K562 (cell line): Measurements from ENCODE around the gene WASF1. TPM values are rescaled to one million over a fixed set of nuclear protein-coding genes. Genes with fewer than 3 reads are reported as not detected.

Experiments used
- ATAC-seq: fragments of 200-7000 bp; cut with Tn5 transposase; 3 replicates; pipeline ENCODE4 v1.9.1; 2020; ENCODE audit warnings: moderate library complexity
- BruUV-seq: library from RNA; stranded (reverse); fragments of 400-500 nt; replicated peaks from 2 replicates; lab custom pipeline; 2021; lab: Mats Ljungman, UMichigan
- CTCF ChIA-PET: fragments of 300-600 bp; formaldehyde crosslinking; extraction: SDS; loops from one replicate; lab custom pipeline; 2021; ENCODE audit warnings: low intra/inter-chr PET ratio; lab: Yijun Ruan, JAX
- POLR2A ChIA-PET: fragments of 300-600, 350-650 bp; sonication (Branson Sonifier 250); formaldehyde crosslinking; extraction: SDS; loops from one replicate; lab custom pipeline; 2021; ENCODE audit warnings: antibody characterized with exemption, inconsistent platforms; lab: Yijun Ruan, JAX
- DNase-seq, 4 experiments: peaks; one replicate each; pipeline versions ENCODE4 v3.0.0 to v3.0.0-alpha.2; 2011 to 2018; ENCODE audit warnings: low spot score in 3 of 4, mixed read lengths in 3 of 4; ENCODE audit errors: extremely low read depth in 1 of 4
- FAIRE-seq: peaks from 2 replicates; lab custom pipeline; 2011; peaks lifted over from hg19 to GRCh38; lab: Jason Lieb, UNC
- H2AFZ ChIP-seq: 2 replicates; pipeline ENCODE4 v1.6.0; 2011; ENCODE audit warnings: low read depth, low read length, control low read depth, inconsistent platforms
- H3K27ac ChIP-seq: fragments of 200-600 bp; 3 replicates; pipeline ENCODE4 v1.8.0; 2011; ENCODE audit warnings: low read depth, mild to moderate bottlenecking, control low read depth, inconsistent platforms, low read length, moderate library complexity, mixed read lengths; ENCODE audit errors: extremely low read depth
- H3K27me3 ChIP-seq, 2 experiments: fragments of 300-600 bp in 1 of 2; 2 replicates in 1 of 2; 3 replicates in 1 of 2; pipeline versions ENCODE4 v1.6.0 to v1.8.0; 2011; ENCODE audit warnings: inconsistent platforms in 2 of 2, low read length in 2 of 2, mild to moderate bottlenecking in 1 of 2, mixed read lengths in 1 of 2, moderate library complexity in 1 of 2; ENCODE audit not compliant: control insufficient read depth in 2 of 2, insufficient read depth in 2 of 2
- H3K36me3 ChIP-seq: fragments of 300-600 bp; 3 replicates; pipeline ENCODE4 v1.8.0; 2011; ENCODE audit warnings: mild to moderate bottlenecking, low read length, inconsistent platforms; ENCODE audit not compliant: control insufficient read depth, insufficient read depth
- H3K4me1 ChIP-seq, 2 experiments: fragments of 200-600 bp in 1 of 2; replicated peaks in 1 of 2; 2 replicates in 1 of 2; 3 replicates in 1 of 2; pipeline versions ENCODE4 v1.5.1 to v1.8.0; 2011; ENCODE audit warnings: inconsistent platforms in 2 of 2, low read length in 2 of 2, mild to moderate bottlenecking in 1 of 2, mixed read lengths in 1 of 2, moderate library complexity in 1 of 2; ENCODE audit not compliant: control insufficient read depth in 2 of 2, insufficient read depth in 2 of 2
- H3K4me2 ChIP-seq: 2 replicates; pipeline ENCODE4 v1.6.1; 2011; ENCODE audit warnings: low read length, control low read depth, inconsistent platforms, mixed read lengths; ENCODE audit not compliant: insufficient read depth
- H3K4me3 ChIP-seq: fragments of 200-600 bp; sonication (generic), shearing (Covaris generic); 2 replicates; pipeline ENCODE4 v1.5.1; 2016; ENCODE audit warnings: control low read depth, inconsistent platforms
- H3K79me2 ChIP-seq: fragments of 200-600 bp; 3 replicates; pipeline ENCODE4 v1.8.0; 2011; ENCODE audit warnings: low read length, inconsistent platforms; ENCODE audit not compliant: control insufficient read depth, insufficient read depth
- H3K9ac ChIP-seq, 2 experiments: 2 replicates each; pipeline versions ENCODE4 v1.6.0 to v1.6.1; 2011; ENCODE audit warnings: low read depth in 2 of 2, low read length in 2 of 2, control low read depth in 1 of 2, inconsistent platforms in 1 of 2, mild to moderate bottlenecking in 1 of 2, mixed read lengths in 1 of 2; ENCODE audit not compliant: insufficient read depth in 1 of 2
- H3K9me1 ChIP-seq: one replicate; pipeline ENCODE4 v1.6.0; 2011; ENCODE audit warnings: inconsistent platforms, mild to moderate bottlenecking, low read length, moderate library complexity; ENCODE audit not compliant: control insufficient read depth, insufficient read depth
- H3K9me3 ChIP-seq: replicated peaks from 2 replicates; pipeline ENCODE4 v1.5.1; 2011; ENCODE audit warnings: low read depth, low read length, inconsistent platforms; ENCODE audit not compliant: control insufficient read depth, insufficient read depth
- H4K20me1 ChIP-seq: replicated peaks from 2 replicates; pipeline ENCODE4 v1.6.1; 2011; ENCODE audit warnings: low read length, inconsistent platforms, mixed read lengths; ENCODE audit not compliant: control insufficient read depth, insufficient read depth
- CCAR2 ChIP-seq: fragments of 200-400 bp; formaldehyde crosslinking; IDR thresholded peaks from 2 replicates; pipeline ENCODE4 v1.6.1; 2017; ENCODE audit warnings: mild to moderate bottlenecking, low read depth, low read length
- CGGBP1 ChIP-seq: fragments of 250-450 bp; sonication (Bioruptor Pico); IDR thresholded peaks from 2 replicates; pipeline ENCODE4 v1.9.0; 2021; ENCODE audit warnings: mild to moderate bottlenecking
- E2F1 ChIP-seq: sonication (generic); formaldehyde crosslinking; IDR thresholded peaks from 2 replicates; pipeline ENCODE4 v1.8.1; 2023; ENCODE audit warnings: mild to moderate bottlenecking, missing genetic modification reagents, moderate library complexity
- ERF ChIP-seq: fragments of 450-650 bp; formaldehyde crosslinking; IDR thresholded peaks from 2 replicates; pipeline ENCODE4 v1.4.0; 2020; ENCODE audit warnings: mild to moderate bottlenecking, mixed read lengths
- ESRRA ChIP-seq: fragments of 450-650 bp; IDR thresholded peaks from 2 replicates; pipeline ENCODE4 v1.6.1; 2014; ENCODE audit warnings: low read depth, mild to moderate bottlenecking, moderate library complexity, borderline replicate concordance
- ETV1 ChIP-seq: fragments of 450-650 bp; conservative IDR thresholded peaks from 2 replicates; pipeline ENCODE4 v1.6.1; 2016; ENCODE audit warnings: missing genetic modification characterization, control low read depth, low read depth, missing compliant biosample characterization
- FOXP1 ChIP-seq: sonication (generic); formaldehyde crosslinking; IDR thresholded peaks from 2 replicates; pipeline ENCODE4 v1.8.0; 2022; ENCODE audit warnings: mild to moderate bottlenecking, missing genetic modification reagents
- HDGF ChIP-seq: fragments of 450-650 bp; IDR thresholded peaks from 2 replicates; pipeline ENCODE4 v1.6.1; 2016
- MLLT1 ChIP-seq, 2 experiments: fragments of 450-650 bp; IDR thresholded peaks; 2 replicates each; pipeline ENCODE4 v1.6.1; 2016
- MTA1 ChIP-seq: fragments of 450-650 bp; IDR thresholded peaks from 2 replicates; pipeline ENCODE4 v1.6.1; 2017; ENCODE audit warnings: borderline replicate concordance
- NR2C1 ChIP-seq, 2 experiments: fragments of 450-650 bp; IDR thresholded peaks; 2 replicates each; pipeline ENCODE4 v1.6.1; 2017; ENCODE audit warnings: mild to moderate bottlenecking in 2 of 2, antibody characterized with exemption in 1 of 2, inconsistent platforms in 1 of 2, missing compliant biosample characterization in 1 of 2, missing genetic modification characterization in 1 of 2
- PURB ChIP-seq: sonication (generic); formaldehyde crosslinking; IDR thresholded peaks from 2 replicates; pipeline ENCODE4 v1.9.0; 2021; ENCODE audit warnings: low read depth, mild to moderate bottlenecking, missing genetic modification reagents
- SRSF7 ChIP-seq: fragments of 200-400 bp; formaldehyde crosslinking; optimal IDR thresholded peaks from 2 replicates; pipeline ENCODE3; 2017; ENCODE audit warnings: mild to moderate bottlenecking, low read depth, low read length
- STAT5A ChIP-seq: IDR thresholded peaks from 2 replicates; pipeline ENCODE4 v1.6.1; 2012; ENCODE audit warnings: low read length, inconsistent platforms, borderline replicate concordance
- ZNF316 ChIP-seq: fragments of 450-650 bp; IDR thresholded peaks from 2 replicates; pipeline ENCODE4 v1.6.1; 2016
- WGBS: fragments of 100-300 bp; shearing (Covaris generic); methylation state at CpG from one replicate; pipeline ENCODE4 v1.1.6; 2016; ENCODE audit warnings: low coverage, mixed read lengths; ENCODE audit not compliant: insufficient coverage; ENCODE audit errors: missing lambda C conversion rate; 5-methylcytosine and 5-hydroxymethylcytosine counted together
- in situ Hi-C: fragments of 300-500 bp; cut with MboI; formaldehyde crosslinking; loops from 4 replicates; pipeline ENCODE4 v1.15.0; 2018; ENCODE audit warnings: inconsistent platforms, mixed read lengths
- intact Hi-C: fragments of 100-400 bp; cut with micrococcal nuclease; formaldehyde crosslinking; loops from 2 replicates; pipeline ENCODE4 v1.14.2; 2022
- polyA plus RNA-seq, 8 experiments: library from polyadenylated mRNA; depleted of rRNA in 4 of 8; stranded (reverse) in 5 of 8; unstranded in 3 of 8; fragments of >200 nt; fragmentation: Nextera tagmentation in 2 of 8; fragmentation: Illumina TruSeq in 1 of 8; extraction: Ambion mirVana in 2 of 8; extraction: Trizol in 1 of 8; gene quantifications; 2 replicates each; pipeline versions ENCODE4 v1.2.1 to v1.2.3, GENCODE V29; 2011 to 2014; ENCODE audit warnings: inconsistent platforms in 1 of 8, missing spikeins in 1 of 8
- total RNA-seq, 7 experiments: library from RNA; depleted of rRNA in 6 of 7; stranded (reverse); fragments of >200 nt in 6 of 7; fragmentation: Illumina TruSeq in 2 of 7; extraction: Trizol in 2 of 7; gene quantifications; 2 replicates each; pipeline versions ENCODE4 v1.2.1 to v1.2.3, GENCODE V29; 2011 to 2021; ENCODE audit warnings: low replicate concordance in 1 of 7

Gene WASF1
- total and polyA plus RNA-seq, 9 of the 15 experiments (the other 6 are each of a cell fraction or from before 2014, with no cell fraction given), result 2.1 to 18.2 (median 7.4) TPM

GRCh38 chr6:110188791-110189190, 9.3 kb upstream of the WASF1 start:
- no peak for ATAC-seq
- Histone ChIP-seq H3K4me3 (no peak overlapping the region), H3K27me3 (no peaks in the 10 kb centered on the region), H3K9me3 (no peaks in the 10 kb centered on the region), H3K27ac (no peak overlapping the region), H3K79me2 (peaks cover 77% of the 10 kb centered on the region), H3K36me3 (peaks cover 12% of the 10 kb centered on the region), H3K4me2 (no peak overlapping the region), H4K20me1 (no peaks in the 10 kb centered on the region), H2AFZ (no peak overlapping the region), H3K9ac (no peak overlapping the region), H3K4me1 (no peaks in the 10 kb centered on the region), H3K9me1 (no peaks in the 10 kb centered on the region)
- no peak for FAIRE-seq
- TF ChIP-seq ZNF316 (peak; percentile 27; the same call in 1 of the 2 replicates), ESRRA (no peak)
- in situ Hi-C loops (loop anchor here (5.0 kb wide), 1 partner anchor 34 kb away; no protein-coding TSS in a partner anchor), intact Hi-C loops (no loop called here)
- POLR2A ChIA-PET, result interaction anchor here (1.0 to 1.2 kb wide), 2 partner anchors 9 to 10 kb away, joined by 3 to 4 read pairs; partner anchors contain the start of genes CDC40 and WASF1
- DNase-seq, result no peak
- no TSS peak for BruUV-seq
- CTCF ChIA-PET, result no interaction called here

- Histone ChIP-seq H3K27me3 (no peaks in the 10 kb centered on the region), H3K9me3 (no peaks in the 10 kb centered on the region), H2AFZ (no peak overlapping the region), H4K20me1 (no peaks in the 10 kb centered on the region; the same call in 1 of the 2 replicates), H3K4me2 (no peak overlapping the region), H3K9me1 (no peaks in the 10 kb centered on the region), H3K4me1 (peaks cover 0 to 12% of the 10 kb centered on the region in 2 experiments; a peak in 3 of 5 replicates), H3K27ac (no peak overlapping the region), H3K9ac (no peak overlapping the region), H3K36me3 (peaks cover 21% of the 10 kb centered on the region), H3K79me2 (peaks cover 92% of the 10 kb centered on the region), H3K4me3 (no peak overlapping the region)
- ChIA-PET CTCF (no interaction called here), POLR2A (interaction anchor here (0.6 kb wide), 1 partner anchor 288 kb away, joined by 3 read pairs; no protein-coding TSS in a partner anchor)
- DNase-seq (no peak), ATAC-seq (no peak), FAIRE-seq (no peak)
- no TSS peak for BruUV-seq
- 91% methylated on average over 3 of the region's 3 CpGs for WGBS
- intact Hi-C loops, result no loop called here
- in situ Hi-C loops, result loop anchor here (5.0 kb wide), 1 partner anchor 36 kb away; no protein-coding TSS in a partner anchor
- TF ChIP-seq FOXP1 (CRISPR knock-in tag), result no peak
- no peak for TF ChIP-seq CGGBP1 (CRISPR knock-in tag)
- no peak for TF ChIP-seq HDGF
- TF ChIP-seq STAT5A, result no peak
- no peak for TF ChIP-seq E2F1 (CRISPR knock-in tag)
- no peak for TF ChIP-seq CCAR2
- TF ChIP-seq PURB (CRISPR knock-in tag), result no peak
- no peak for TF ChIP-seq ERF (CRISPR knock-in tag)
- TF ChIP-seq SRSF7, result no peak
- no peak for TF ChIP-seq ETV1 (tag)
- no peak for TF ChIP-seq MLLT1 (IDR thresholded peaks at IDR 0.05)
- TF ChIP-seq NR2C1 (IDR thresholded peaks at IDR 0.05), result no peak
- no peak for TF ChIP-seq NR2C1 (tag; IDR thresholded peaks at IDR 0.05)
- TF ChIP-seq MTA1, result no peak
Measured at GRCh38 chr6:110185879-110186278, 6.4 kb upstream of the WASF1 start.
